GM12878 (cell line): ENCODE measurements around the gene MRPL34. TPM values are rescaled to one million over a fixed set of nuclear protein-coding genes. Genes with fewer than 3 reads are reported as not detected.

Experiments used
- DPF2 ChIP-seq: fragments of 450-650 bp; IDR thresholded peaks from 2 replicates; pipeline ENCODE4 v1.6.1; 2017; ENCODE audit warnings: mild to moderate bottlenecking
- GATAD2B ChIP-seq: fragments of 450-650 bp; conservative IDR thresholded peaks from 2 replicates; pipeline ENCODE4 v1.6.1; 2017; ENCODE audit warnings: low read depth, mild to moderate bottlenecking, moderate library complexity
- HCFC1 ChIP-seq: fragments of 150-350 bp; IDR thresholded peaks from 2 replicates; pipeline ENCODE4 v1.6.1; 2014; ENCODE audit warnings: low read length
- IKZF1 ChIP-seq: fragments of 450-650 bp; conservative IDR thresholded peaks from 2 replicates; pipeline ENCODE4 v1.6.1; 2017; ENCODE audit warnings: antibody characterized with exemption, mild to moderate bottlenecking
- IRF5 ChIP-seq: fragments of 450-650 bp; IDR thresholded peaks from 2 replicates; pipeline ENCODE4 v1.6.1; 2017; ENCODE audit warnings: borderline replicate concordance
- MEF2B ChIP-seq: fragments of 450-650 bp; IDR thresholded peaks from 2 replicates; pipeline ENCODE4 v1.6.1; 2018; ENCODE audit warnings: mild to moderate bottlenecking, moderate library complexity; ENCODE audit not compliant: partially characterized antibody, poor library complexity, severe bottlenecking
- MTA3 ChIP-seq: IDR thresholded peaks from 2 replicates; pipeline ENCODE4 v1.6.1; 2012; ENCODE audit warnings: low read length, inconsistent platforms, borderline replicate concordance
- NFYB ChIP-seq: IDR thresholded peaks from 2 replicates; pipeline ENCODE4 v1.6.1; 2011; ENCODE audit warnings: low read depth, mild to moderate bottlenecking, low read length, improper control_type of control experiment, moderate library complexity; ENCODE audit not compliant: insufficient read depth
- NKRF ChIP-seq: fragments of 450-650 bp; conservative IDR thresholded peaks from 2 replicates; pipeline ENCODE4 v1.6.1; 2017; ENCODE audit warnings: mild to moderate bottlenecking, moderate library complexity
- RAD51 ChIP-seq: fragments of 450-650 bp; IDR thresholded peaks from 2 replicates; pipeline ENCODE4 v1.6.1; 2016; ENCODE audit warnings: moderate library complexity, mild to moderate bottlenecking, inconsistent platforms
- RELB ChIP-seq: fragments of 450-650 bp; IDR thresholded peaks from 2 replicates; pipeline ENCODE4 v1.6.1; 2017; ENCODE audit warnings: low read depth, mild to moderate bottlenecking, moderate library complexity
- RUNX3 ChIP-seq: IDR thresholded peaks from 2 replicates; pipeline ENCODE4 v1.6.1; 2012; ENCODE audit warnings: low read length, inconsistent platforms
- SIN3A ChIP-seq: IDR thresholded peaks from 2 replicates; pipeline ENCODE4 v1.6.1; 2012; ENCODE audit warnings: low read depth, low read length, improper control_type of control experiment
- SIX5 ChIP-seq: IDR thresholded peaks from 2 replicates; pipeline ENCODE4 v1.6.1; 2011; ENCODE audit warnings: mild to moderate bottlenecking, low read depth, low read length, moderate library complexity; ENCODE audit not compliant: severe bottlenecking
- SMAD5 ChIP-seq: IDR thresholded peaks from 2 replicates; pipeline ENCODE4 v1.6.1; 2016; ENCODE audit warnings: antibody characterized with exemption, low read depth
- ZBTB4 ChIP-seq: fragments of 450-650 bp; formaldehyde crosslinking; IDR thresholded peaks from 2 replicates; pipeline ENCODE4 v1.4.0; 2022; ENCODE audit warnings: mild to moderate bottlenecking, moderate library complexity
- ZBTB40 ChIP-seq: fragments of 450-650 bp; IDR thresholded peaks from 2 replicates; pipeline ENCODE4 v1.6.1; 2016; ENCODE audit warnings: mild to moderate bottlenecking, moderate library complexity, borderline replicate concordance
- polyA plus RNA-seq, 11 experiments: library from polyadenylated mRNA; depleted of rRNA in 4 of 11; unstranded in 6 of 11; stranded (reverse) in 5 of 11; fragments of >200 nt; fragmentation: Nextera tagmentation in 4 of 11; fragmentation: Illumina TruSeq in 1 of 11; extraction: Ambion mirVana in 4 of 11; extraction: Trizol in 1 of 11; gene quantifications; 1 replicate in 1 of 11; 2 replicates in 10 of 11; pipeline versions ENCODE4 v1.2.1 to v1.2.3, GENCODE V29; 2011 to 2016; ENCODE audit warnings: inconsistent platforms in 2 of 11, missing spikeins in 2 of 11, low read depth in 1 of 11
- total RNA-seq, 4 experiments: library from RNA; depleted of rRNA in 3 of 4; stranded (reverse); fragments of >200 nt in 3 of 4; fragmentation: Illumina TruSeq in 1 of 4; extraction: Trizol in 1 of 4; gene quantifications; 2 replicates each; pipeline versions ENCODE4 v1.2.1 to v1.2.3, GENCODE V29; 2013 to 2021

The MRPL34 gene
- total and polyA plus RNA-seq, 10 of the 15 experiments (the other 5 are each of a cell fraction or from before 2014, with no cell fraction given) = 8.6 to 198 (median 78.6) TPM

- peak; percentile 97 for TF ChIP-seq IKZF1
- TF ChIP-seq SIX5 = peak; percentile 73
- 0 out of 2 replicates have a peak, but pooled peaks have one; percentile 77 for TF ChIP-seq SMAD5
- TF ChIP-seq SIN3A = peak; percentile 71; the same call in 1 of the 2 replicates
- no peak for TF ChIP-seq IRF5
- TF ChIP-seq MEF2B = no peak
- no peak for TF ChIP-seq DPF2
- TF ChIP-seq NFYB = peak; percentile 76
- TF ChIP-seq ZBTB40 = peak; percentile 99
- TF ChIP-seq ZBTB4 = no peak
- TF ChIP-seq RUNX3 = peak; percentile 62
- peak; percentile 45; the same call in 1 of the 2 replicates for TF ChIP-seq NKRF
- TF ChIP-seq RAD51 = no peak
- peak; percentile 87 for TF ChIP-seq HCFC1
- TF ChIP-seq RELB = peak; percentile 96
- TF ChIP-seq GATAD2B = peak; percentile 41
- no peak for TF ChIP-seq MTA3
These were observed 31.4 kb downstream of the MRPL34 start, which contains the start of gene GTPBP3 (continued) for GRCh38 chr19:17336872-17337674.
